Thymus (tissue), 11 donors: Measurements from ENCODE around the gene PUS1. TPM values are rescaled to one million over a fixed set of nuclear protein-coding genes. Genes with fewer than 3 reads are reported as not detected.

Source experiments
- DNase-seq, 9 donors: peaks; one replicate each; pipeline ENCODE4 v3.0.0-alpha.2; 2013; ENCODE audit warnings: low spot score in 9 of 9, low read depth in 6 of 9, missing footprints in 1 of 9
- H3K27ac ChIP-seq, 2 donors: one replicate each; pipeline ENCODE4 v1.5.1; 2013; ENCODE audit warnings: control low read depth in 1 of 2, low read depth in 1 of 2, low read length in 1 of 2, mild to moderate bottlenecking in 1 of 2, moderate library complexity in 1 of 2
- H3K27me3 ChIP-seq, 2 donors: one replicate each; pipeline ENCODE4 v1.5.1; 2013; ENCODE audit warnings: low read length in 1 of 2; ENCODE audit not compliant: control insufficient read depth in 2 of 2, insufficient read depth in 1 of 2
- H3K36me3 ChIP-seq, 2 donors: one replicate each; pipeline ENCODE4 v1.5.1; 2013; ENCODE audit warnings: low read length in 1 of 2, mild to moderate bottlenecking in 1 of 2, moderate library complexity in 1 of 2; ENCODE audit not compliant: control insufficient read depth in 2 of 2, insufficient read depth in 2 of 2
- H3K4me1 ChIP-seq, 2 donors: one replicate each; pipeline ENCODE4 v1.5.1; 2013; ENCODE audit warnings: low read length in 2 of 2; ENCODE audit not compliant: control insufficient read depth in 2 of 2, insufficient read depth in 2 of 2
- H3K4me3 ChIP-seq, 2 donors: one replicate each; pipeline ENCODE4 v1.5.1; 2013; ENCODE audit warnings: low read length in 2 of 2, control low read depth in 1 of 2, mild to moderate bottlenecking in 1 of 2
- H3K9me3 ChIP-seq, 2 donors: one replicate each; pipeline ENCODE4 v1.5.1; 2013; ENCODE audit warnings: low read length in 1 of 2, mild to moderate bottlenecking in 1 of 2; ENCODE audit not compliant: control insufficient read depth in 2 of 2, insufficient read depth in 1 of 2
- WGBS: extraction: QIAGEN DNeasy Blood & Tissue Kit; methylation state at CpG from one replicate; pipeline ENCODE4 v1.1.7; 2013; 5-methylcytosine and 5-hydroxymethylcytosine counted together
- polyA plus RNA-seq: library from polyadenylated mRNA; stranded (reverse); fragments of 200-250 nt; gene quantifications from one replicate; pipeline ENCODE4 v1.2.3, GENCODE V29; 2013
- total RNA-seq: library from RNA; stranded (reverse); fragments of 120-200 nt; gene quantifications from one replicate; pipeline ENCODE4 v1.2.4, GENCODE V29; 2013
- donor health status: healthy.

The PUS1 gene
- total and polyA plus RNA-seq, 2 donors, result 9.5 to 30.0 TPM

GRCh38 chr12:131912518-131913274 lies 16.4 kb upstream of the PUS1 start:
- H3K27ac ChIP-seq, result no peak overlapping the region
- no peaks in the 10 kb centered on the region for H3K4me1 ChIP-seq

GRCh38 chr12:131913666-131914065 lies 15.4 kb upstream of the PUS1 start:
- H3K27me3 ChIP-seq, result no peaks in the 10 kb centered on the region
- WGBS, result 97% methylated on average over 8 of the region's 8 CpGs
- no peak overlapping the region for H3K27ac ChIP-seq
- no peak for DNase-seq
- H3K36me3 ChIP-seq, result peaks cover 82 to 92% of the 10 kb centered on the region in 2 donors
- no peak overlapping the region for H3K4me3 ChIP-seq
- no peaks in the 10 kb centered on the region for H3K9me3 ChIP-seq
- no peaks in the 10 kb centered on the region for H3K4me1 ChIP-seq

More at GRCh38 chr12:131912518-131913274, 16.4 kb upstream of the PUS1 start:
- WGBS, result 94% methylated on average over 20 of the region's 20 CpGs
- no peak for DNase-seq
- Histone ChIP-seq H3K36me3 (peaks cover 81 to 92% of the 10 kb centered on the region in 2 donors), H3K4me3 (no peak overlapping the region), H3K27me3 (no peaks in the 10 kb centered on the region), H3K9me3 (no peaks in the 10 kb centered on the region)

- H3K4me1 ChIP-seq, result no peaks in the 10 kb centered on the region
- DNase-seq, result no peak
- H3K27ac ChIP-seq, result no peak overlapping the region
- no peaks in the 10 kb centered on the region for H3K27me3 ChIP-seq
- no peaks in the 10 kb centered on the region for H3K9me3 ChIP-seq
- WGBS, result 99% methylated on average over 14 of the region's 14 CpGs
- peaks cover 78 to 92% of the 10 kb centered on the region in 2 donors for H3K36me3 ChIP-seq
- no peak overlapping the region for H3K4me3 ChIP-seq
These were observed 14.8 kb upstream of the PUS1 start for GRCh38 chr12:131914179-131914702.

- no peak for DNase-seq
- H3K9me3 ChIP-seq, result no peaks in the 10 kb centered on the region
- no peaks in the 10 kb centered on the region for H3K27me3 ChIP-seq
- WGBS, result 98% methylated on average over 20 of the region's 20 CpGs
- H3K36me3 ChIP-seq, result peaks cover 77 to 92% of the 10 kb centered on the region in 2 donors
- H3K27ac ChIP-seq, result no peak overlapping the region
- H3K4me1 ChIP-seq, result no peaks in the 10 kb centered on the region
- H3K4me3 ChIP-seq, result no peak overlapping the region
These were observed 13.9 kb upstream of the PUS1 start for GRCh38 chr12:131915000-131915689.

GRCh38 chr12:131915823-131916222 lies 13.3 kb upstream of the PUS1 start:
- Histone ChIP-seq H3K27me3 (no peaks in the 10 kb centered on the region), H3K36me3 (peaks cover 77 to 92% of the 10 kb centered on the region in 2 donors), H3K4me1 (no peaks in the 10 kb centered on the region), H3K4me3 (no peak overlapping the region), H3K9me3 (no peaks in the 10 kb centered on the region), H3K27ac (no peak overlapping the region)
- no peak for DNase-seq
- 98% methylated on average over 21 of the region's 21 CpGs for WGBS

- H3K4me3 ChIP-seq, result no peak overlapping the region
- DNase-seq, result no peak
- no peaks in the 10 kb centered on the region for H3K4me1 ChIP-seq
- H3K9me3 ChIP-seq, result no peaks in the 10 kb centered on the region
- no peak overlapping the region for H3K27ac ChIP-seq
- no peaks in the 10 kb centered on the region for H3K27me3 ChIP-seq
- 97% methylated on average over 36 of the region's 36 CpGs for WGBS
- peaks cover 77 to 92% of the 10 kb centered on the region in 2 donors for H3K36me3 ChIP-seq
These were observed 12.6 kb upstream of the PUS1 start for GRCh38 chr12:131916306-131917138.

GRCh38 chr12:131917139-131917710 lies 11.9 kb upstream of the PUS1 start:
- DNase-seq, result no peak

GRCh38 chr12:131917711-131918306 lies 11.3 kb upstream of the PUS1 start:
- H3K4me3 ChIP-seq, result no peak overlapping the region
- DNase-seq, result no peak
- H3K4me1 ChIP-seq, result no peaks in the 10 kb centered on the region
- no peaks in the 10 kb centered on the region for H3K9me3 ChIP-seq
- H3K27ac ChIP-seq, result no peak overlapping the region
- H3K36me3 ChIP-seq, result peaks cover 75 to 92% of the 10 kb centered on the region in 2 donors
- WGBS, result 98% methylated on average over 18 of the region's 18 CpGs
- no peaks in the 10 kb centered on the region for H3K27me3 ChIP-seq

More at GRCh38 chr12:131917139-131917710, 11.9 kb upstream of the PUS1 start:
- no peaks in the 10 kb centered on the region for H3K27me3 ChIP-seq
- H3K27ac ChIP-seq, result no peak overlapping the region
- WGBS, result 88% methylated on average over 31 of the region's 31 CpGs
- H3K9me3 ChIP-seq, result no peaks in the 10 kb centered on the region
- no peaks in the 10 kb centered on the region for H3K4me1 ChIP-seq
- no peak overlapping the region for H3K4me3 ChIP-seq
- peaks cover 76 to 92% of the 10 kb centered on the region in 2 donors for H3K36me3 ChIP-seq
